Measurements from ENCODE around the gene LRIT1. TPM values are rescaled to one million over a fixed set of nuclear protein-coding genes. Genes with fewer than 3 reads are reported as not detected.

The LRIT1 gene
- polyA plus RNA-seq, 1 of the 3 experiments (the other 2 are of a cell fraction), result not detected

DNA sequence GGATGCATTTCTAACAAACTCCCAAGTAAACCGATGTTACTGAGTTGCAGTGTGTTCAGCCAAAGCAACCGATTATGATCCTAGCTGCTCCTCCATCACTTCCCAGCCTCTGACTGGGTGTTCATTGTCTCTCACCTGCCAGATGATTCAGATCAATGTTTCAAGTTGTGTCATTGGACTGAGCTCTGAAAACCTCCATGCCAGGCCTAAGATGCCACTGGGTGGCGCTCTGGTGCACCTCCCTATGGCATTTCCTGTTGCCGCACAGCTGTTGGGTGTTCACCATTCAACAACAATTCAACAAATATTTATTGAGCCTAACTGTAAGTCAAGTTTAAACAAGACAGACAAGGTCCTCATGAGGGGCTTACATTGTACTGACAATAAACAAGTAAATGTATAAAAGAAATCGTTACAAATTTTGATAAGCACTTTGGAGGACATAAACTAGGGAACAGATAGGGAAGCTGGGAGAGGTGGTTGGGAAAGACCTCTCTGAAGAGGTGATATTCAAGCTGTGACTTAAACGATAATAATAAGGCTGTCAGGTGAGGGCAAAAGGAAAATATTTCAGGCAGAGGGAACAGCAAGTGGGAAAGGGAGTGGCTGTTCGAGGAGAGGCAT lies 26.3 kb upstream of the LRIT1 start:
- no peaks in the 10 kb centered on the region for H4K20me1 ChIP-seq (ENCODE audit: insufficient read depth)
- H3K79me2 ChIP-seq (ENCODE audit: insufficient read depth), result no peaks in the 10 kb centered on the region
- no peaks in the 10 kb centered on the region for H3K36me3 ChIP-seq (replicated peaks in 1 of 2; ENCODE audit: control insufficient read depth in 1 of 2, insufficient read depth in 2 of 2, low read length in 1 of 2)
- H3K4me2 ChIP-seq, result no peak overlapping the region
- H3K27ac ChIP-seq (ENCODE audit: low read depth in 2 of 2, low read length in 1 of 2), result no peak overlapping the region
- 65% methylated on average over 7 of the region's 7 CpGs for WGBS (ENCODE audit: low lambda C conversion rate)
- H3K9me2 ChIP-seq, result no peaks in the 10 kb centered on the region
- no peak for DNase-seq
- peaks cover 8 to 11% of the 10 kb centered on the region in 2 experiments; a peak in 3 of 4 replicates for H3K4me1 ChIP-seq (ENCODE audit: control insufficient read depth in 1 of 2, insufficient read depth in 2 of 2, low read depth in 1 of 2, low read length in 1 of 2)
- no peak overlapping the region; a peak in 1 of 4 replicates for H3K4me3 ChIP-seq (ENCODE audit: low read depth in 2 of 2, low read length in 1 of 2)
- H2AFZ ChIP-seq (ENCODE audit: low read depth), result no peak overlapping the region
- POLR2A ChIA-PET, result interaction anchor here (0.6 kb wide), 1 partner anchor 61 kb away, joined by 3 read pairs; the partner anchor contains the start of gene CCSER2
- TF ChIP-seq POLR2AphosphoS5 (IDR thresholded peaks at IDR 0.05; ENCODE audit: low read depth, low read length) (no peak), SMC3 (IDR thresholded peaks at IDR 0.05; ENCODE audit: low read depth, low read length) (peak; percentile 47), NRF1 (IDR thresholded peaks at IDR 0.05; ENCODE audit: low read depth, low read length) (no peak), RAD21 (IDR thresholded peaks at IDR 0.05; ENCODE audit: low read length) (peak; percentile 37; the same call in 1 of the 2 replicates)
- TF ChIP-seq, protein P1, sequence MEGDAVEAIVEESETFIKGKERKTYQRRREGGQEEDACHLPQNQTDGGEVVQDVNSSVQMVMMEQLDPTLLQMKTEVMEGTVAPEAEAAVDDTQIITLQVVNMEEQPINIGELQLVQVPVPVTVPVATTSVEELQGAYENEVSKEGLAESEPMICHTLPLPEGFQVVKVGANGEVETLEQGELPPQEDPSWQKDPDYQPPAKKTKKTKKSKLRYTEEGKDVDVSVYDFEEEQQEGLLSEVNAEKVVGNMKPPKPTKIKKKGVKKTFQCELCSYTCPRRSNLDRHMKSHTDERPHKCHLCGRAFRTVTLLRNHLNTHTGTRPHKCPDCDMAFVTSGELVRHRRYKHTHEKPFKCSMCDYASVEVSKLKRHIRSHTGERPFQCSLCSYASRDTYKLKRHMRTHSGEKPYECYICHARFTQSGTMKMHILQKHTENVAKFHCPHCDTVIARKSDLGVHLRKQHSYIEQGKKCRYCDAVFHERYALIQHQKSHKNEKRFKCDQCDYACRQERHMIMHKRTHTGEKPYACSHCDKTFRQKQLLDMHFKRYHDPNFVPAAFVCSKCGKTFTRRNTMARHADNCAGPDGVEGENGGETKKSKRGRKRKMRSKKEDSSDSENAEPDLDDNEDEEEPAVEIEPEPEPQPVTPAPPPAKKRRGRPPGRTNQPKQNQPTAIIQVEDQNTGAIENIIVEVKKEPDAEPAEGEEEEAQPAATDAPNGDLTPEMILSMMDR (IDR thresholded peaks at IDR 0.05), result peak; percentile 69
- CTCF ChIA-PET, result interaction anchor here (0.6 to 11.2 kb wide), 11 partner anchors 9 to 472 kb away, joined by 3 to 201 read pairs (median 5); no protein-coding TSS in a partner anchor
- H3K27me3 ChIP-seq (ENCODE audit: insufficient read depth), result no peaks in the 10 kb centered on the region
- no peak overlapping the region for H3K9ac ChIP-seq
- no peaks in the 10 kb centered on the region for H3F3A ChIP-seq (replicated peaks; ENCODE audit: insufficient read depth)
- no peaks in the 10 kb centered on the region for H3K9me3 ChIP-seq

DNA sequence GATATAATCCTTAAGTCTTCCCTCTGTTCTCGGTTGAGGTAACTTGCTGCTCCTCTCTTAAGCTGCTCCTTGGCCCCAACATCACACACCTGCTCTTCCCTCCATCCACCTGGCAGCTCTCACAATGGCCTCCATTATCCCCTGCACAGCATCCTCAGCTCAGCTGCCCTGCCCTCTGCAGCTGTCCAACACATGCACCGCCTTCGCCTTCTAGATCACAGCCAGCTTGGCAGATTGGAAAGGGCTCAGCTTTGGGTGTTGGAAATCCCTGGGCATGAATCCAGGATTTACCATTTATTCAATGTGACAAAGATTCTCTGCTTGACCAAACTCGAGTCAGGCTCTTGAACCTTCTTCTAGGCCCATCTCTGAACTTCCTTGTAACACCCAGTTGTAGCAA lies 24.1 kb upstream of the LRIT1 start:
- H3K79me2 ChIP-seq (ENCODE audit: insufficient read depth), result no peaks in the 10 kb centered on the region
- no peaks in the 10 kb centered on the region for H3K9me3 ChIP-seq
- no peaks in the 10 kb centered on the region for H3K9me2 ChIP-seq
- no peaks in the 10 kb centered on the region for H3K27me3 ChIP-seq (ENCODE audit: insufficient read depth)
- no peaks in the 10 kb centered on the region for H3F3A ChIP-seq (replicated peaks; ENCODE audit: insufficient read depth)
- TF ChIP-seq FOXJ3 (CRISPR knock-in tag; IDR thresholded peaks at IDR 0.05), result no peak
- H3K36me3 ChIP-seq (replicated peaks in 1 of 2; ENCODE audit: control insufficient read depth in 1 of 2, insufficient read depth in 2 of 2, low read length in 1 of 2), result no peaks in the 10 kb centered on the region
- no peak overlapping the region for H2AFZ ChIP-seq (ENCODE audit: low read depth)
- ChIA-PET CTCF (interaction anchor here (0.9 to 11.2 kb wide), 8 partner anchors 9 to 293 kb away, joined by 3 to 201 read pairs (median 8); no protein-coding TSS in a partner anchor), POLR2A (no interaction called here)
- H4K20me1 ChIP-seq (ENCODE audit: insufficient read depth), result no peaks in the 10 kb centered on the region
- 61% methylated on average over 4 of the region's 4 CpGs for WGBS (ENCODE audit: low lambda C conversion rate)
- DNase-seq, result no peak
- no peak overlapping the region for H3K4me2 ChIP-seq
- H3K9ac ChIP-seq, result no peak overlapping the region
- H3K4me3 ChIP-seq (ENCODE audit: low read depth in 2 of 2, low read length in 1 of 2), result no peak overlapping the region
- H3K4me1 ChIP-seq (ENCODE audit: control insufficient read depth in 1 of 2, insufficient read depth in 2 of 2, low read depth in 1 of 2, low read length in 1 of 2), result peaks cover 8 to 11% of the 10 kb centered on the region in 2 experiments; a peak in 3 of 4 replicates
- no peak overlapping the region for H3K27ac ChIP-seq (ENCODE audit: low read depth in 2 of 2, low read length in 1 of 2)

DNA sequence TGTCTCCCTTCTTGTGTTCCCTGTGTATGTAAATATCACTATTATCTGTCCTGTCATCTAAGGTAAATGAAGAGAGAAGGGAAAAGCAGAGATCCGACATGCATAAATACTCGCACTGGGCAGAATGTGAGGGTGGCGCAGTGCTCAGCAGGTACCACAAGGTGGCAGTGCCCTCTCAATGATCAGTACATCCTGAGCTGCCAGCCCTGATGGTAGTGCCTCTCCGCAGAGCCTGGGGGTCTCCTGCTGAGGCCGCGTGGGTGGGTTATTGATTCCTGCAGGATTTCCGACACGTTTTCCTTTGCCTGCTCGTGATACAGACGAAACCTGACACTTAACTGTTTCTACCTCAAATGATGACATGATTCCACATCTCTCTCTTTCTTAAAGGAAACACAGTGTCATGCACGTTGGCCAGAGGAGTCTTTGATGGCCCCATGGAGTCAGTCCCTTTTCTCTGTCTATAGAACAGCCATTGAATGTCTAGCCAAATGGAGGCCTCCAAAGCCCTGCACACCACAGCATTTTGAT lies 23.3 kb upstream of the LRIT1 start:
- no peaks in the 10 kb centered on the region for H3K9me2 ChIP-seq
- peak overlapping the region in 1 of 2 experiments; percentile 43; a peak in 1 of 4 replicates for H3K4me3 ChIP-seq (ENCODE audit: low read depth in 2 of 2, low read length in 1 of 2)
- H3K79me2 ChIP-seq (ENCODE audit: insufficient read depth), result no peaks in the 10 kb centered on the region
- H3K9ac ChIP-seq, result no peak overlapping the region
- ChIA-PET CTCF (interaction anchor here (0.5 to 11.2 kb wide), 41 partner anchors 10 to 452 kb away, joined by 3 to 201 read pairs (median 3); no protein-coding TSS in a partner anchor), POLR2A (no interaction called here)
- H3K9me3 ChIP-seq, result no peaks in the 10 kb centered on the region
- no peak overlapping the region for H3K27ac ChIP-seq (ENCODE audit: low read depth in 2 of 2, low read length in 1 of 2)
- H2AFZ ChIP-seq (ENCODE audit: low read depth), result no peak overlapping the region
- peak; percentile 78 for DNase-seq
- H3K36me3 ChIP-seq (replicated peaks in 1 of 2; ENCODE audit: control insufficient read depth in 1 of 2, insufficient read depth in 2 of 2, low read length in 1 of 2), result no peaks in the 10 kb centered on the region
- no peaks in the 10 kb centered on the region for H4K20me1 ChIP-seq (ENCODE audit: insufficient read depth)
- no peaks in the 10 kb centered on the region for H3F3A ChIP-seq (replicated peaks; ENCODE audit: insufficient read depth)
- peaks cover 4 to 11% of the 10 kb centered on the region in 2 experiments; a peak in 3 of 4 replicates for H3K4me1 ChIP-seq (ENCODE audit: control insufficient read depth in 1 of 2, insufficient read depth in 2 of 2, low read depth in 1 of 2, low read length in 1 of 2)
- 8% methylated on average over 10 of the region's 11 CpGs for WGBS (ENCODE audit: low lambda C conversion rate)
- H3K4me2 ChIP-seq, result peak overlapping the region; percentile 25; the same call in 1 of the 2 replicates
- no peaks in the 10 kb centered on the region for H3K27me3 ChIP-seq (ENCODE audit: insufficient read depth)
- TF ChIP-seq RCOR1 (IDR thresholded peaks at IDR 0.05; ENCODE audit: low read length) (no peak), GATA2 (CRISPR knock-in tag; IDR thresholded peaks at IDR 0.05) (no peak), YY1 (IDR thresholded peaks at IDR 0.05; ENCODE audit: low read depth) (no peak), NRF1 (IDR thresholded peaks at IDR 0.05; ENCODE audit: low read depth, low read length) (no peak), FOSL2 (IDR thresholded peaks at IDR 0.05; ENCODE audit: borderline replicate concordance, low read depth) (no peak), RXRA (IDR thresholded peaks at IDR 0.05; ENCODE audit: borderline replicate concordance, low read depth) (no peak), SIN3A (IDR thresholded peaks at IDR 0.05; ENCODE audit: borderline replicate concordance, low read depth, low read length) (no peak)
- TF ChIP-seq, protein P2, sequence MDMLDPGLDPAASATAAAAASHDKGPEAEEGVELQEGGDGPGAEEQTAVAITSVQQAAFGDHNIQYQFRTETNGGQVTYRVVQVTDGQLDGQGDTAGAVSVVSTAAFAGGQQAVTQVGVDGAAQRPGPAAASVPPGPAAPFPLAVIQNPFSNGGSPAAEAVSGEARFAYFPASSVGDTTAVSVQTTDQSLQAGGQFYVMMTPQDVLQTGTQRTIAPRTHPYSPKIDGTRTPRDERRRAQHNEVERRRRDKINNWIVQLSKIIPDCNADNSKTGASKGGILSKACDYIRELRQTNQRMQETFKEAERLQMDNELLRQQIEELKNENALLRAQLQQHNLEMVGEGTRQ (IDR thresholded peaks at IDR 0.05; ENCODE audit: borderline replicate concordance, low read depth, low read length), result no peak
- TF ChIP-seq, protein P3, sequence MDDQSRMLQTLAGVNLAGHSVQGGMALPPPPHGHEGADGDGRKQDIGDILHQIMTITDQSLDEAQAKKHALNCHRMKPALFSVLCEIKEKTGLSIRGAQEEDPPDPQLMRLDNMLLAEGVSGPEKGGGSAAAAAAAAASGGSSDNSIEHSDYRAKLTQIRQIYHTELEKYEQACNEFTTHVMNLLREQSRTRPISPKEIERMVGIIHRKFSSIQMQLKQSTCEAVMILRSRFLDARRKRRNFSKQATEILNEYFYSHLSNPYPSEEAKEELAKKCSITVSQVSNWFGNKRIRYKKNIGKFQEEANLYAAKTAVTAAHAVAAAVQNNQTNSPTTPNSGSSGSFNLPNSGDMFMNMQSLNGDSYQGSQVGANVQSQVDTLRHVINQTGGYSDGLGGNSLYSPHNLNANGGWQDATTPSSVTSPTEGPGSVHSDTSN (IDR thresholded peaks at IDR 0.05), result no peak
